OCI-LY3 (cell line): Measurements from ENCODE around the gene MS4A6A.

Experiments used
- H2AFZ ChIP-seq: fragments of 200-600, 300-600 bp; shearing (Covaris generic); 2 replicates; pipeline ENCODE4 v1.6.0; 2014; ENCODE audit warnings: antibody characterized with exemption, low read depth, low read length
- H3K27ac ChIP-seq: fragments of 200-600, 300-600 bp; sonication (generic); 2 replicates; pipeline ENCODE4 v1.5.1; 2014; ENCODE audit warnings: mild to moderate bottlenecking, low read length, moderate library complexity, mixed read lengths
- H3K27me3 ChIP-seq: fragments of 200-600, 300-600 bp; sonication (generic); 2 replicates; pipeline ENCODE4 v1.6.1; 2014; ENCODE audit warnings: low read depth, low read length, mixed read lengths
- H3K36me3 ChIP-seq: fragments of 200-600, 300-600 bp; sonication (generic); replicated peaks from 2 replicates; pipeline ENCODE3; 2014; ENCODE audit warnings: low read depth, low read length, mixed read lengths
- H3K4me1 ChIP-seq: fragments of 300-600, 200-600 bp; sonication (generic); 2 replicates; pipeline ENCODE4 v1.6.1; 2014; ENCODE audit warnings: low read length, mixed read lengths
- H3K4me2 ChIP-seq: fragments of 200-600, 300-600 bp; sonication (generic); 2 replicates; pipeline ENCODE4 v1.6.1; 2014; ENCODE audit warnings: low read length, mixed read lengths
- H3K4me3 ChIP-seq: fragments of 300-600, 200-600 bp; sonication (generic); 2 replicates; pipeline ENCODE4 v1.5.1; 2014; ENCODE audit warnings: antibody characterized with exemption, mild to moderate bottlenecking, low read length, moderate library complexity
- H3K79me2 ChIP-seq: fragments of 300-600, 200-600 bp; shearing (Covaris generic); 2 replicates; pipeline ENCODE4 v1.6.1; 2014; ENCODE audit warnings: mild to moderate bottlenecking, low read length, mixed read lengths
- H3K9ac ChIP-seq: fragments of 300-600, 200-600 bp; shearing (Covaris generic); 2 replicates; pipeline ENCODE4 v1.6.0; 2014; ENCODE audit warnings: mild to moderate bottlenecking, low read length, moderate library complexity
- H3K9me3 ChIP-seq: fragments of 200-600, 300-600 bp; shearing (Covaris generic); 2 replicates; pipeline ENCODE4 v1.6.1; 2014; ENCODE audit warnings: low read length, mixed read lengths; ENCODE audit not compliant: insufficient read depth
- H4K20me1 ChIP-seq: fragments of 200-600, 300-600 bp; sonication (generic); 2 replicates; pipeline ENCODE4 v1.6.1; 2016; ENCODE audit warnings: low read length, mixed read lengths; ENCODE audit not compliant: insufficient read depth
- CTCF ChIP-seq: fragments of 200-600, 300-600 bp; sonication (generic); IDR thresholded peaks from 2 replicates; pipeline ENCODE4 v1.5.1; 2014; ENCODE audit warnings: antibody characterized with exemption, low read length, low read depth
- EZH2phosphoT487 ChIP-seq: fragments of 200-600 bp; shearing (Covaris generic); IDR thresholded peaks from 2 replicates; pipeline ENCODE4 v1.6.1; 2018; ENCODE audit warnings: antibody characterized with exemption, mixed run types, low read depth

Gene MS4A6A

GRCh38 chr11:60221181-60221580 is 38.3 kb upstream of the MS4A6A start:
- H3K27me3 ChIP-seq: no peaks in the 10 kb centered on the region
- no peaks in the 10 kb centered on the region for H3K9me3 ChIP-seq
- H3K79me2 ChIP-seq: no peaks in the 10 kb centered on the region
- H4K20me1 ChIP-seq: no peaks in the 10 kb centered on the region
- H3K4me1 ChIP-seq: peaks cover 12% of the 10 kb centered on the region
- H2AFZ ChIP-seq: no peak overlapping the region
- H3K27ac ChIP-seq: no peak overlapping the region
- no peak overlapping the region for H3K4me2 ChIP-seq
- H3K9ac ChIP-seq: no peak overlapping the region
- no peak for TF ChIP-seq CTCF
- no peak for TF ChIP-seq EZH2phosphoT487
- no peaks in the 10 kb centered on the region for H3K36me3 ChIP-seq
- H3K4me3 ChIP-seq: no peak overlapping the region

GRCh38 chr11:60214386-60214785 is 31.5 kb upstream of the MS4A6A start:
- H2AFZ ChIP-seq: no peak overlapping the region
- no peaks in the 10 kb centered on the region for H3K27me3 ChIP-seq
- no peak overlapping the region for H3K27ac ChIP-seq
- no peak overlapping the region for H3K4me2 ChIP-seq
- H4K20me1 ChIP-seq: no peaks in the 10 kb centered on the region
- H3K4me3 ChIP-seq: no peak overlapping the region
- H3K9ac ChIP-seq: no peak overlapping the region
- no peaks in the 10 kb centered on the region for H3K9me3 ChIP-seq
- no peaks in the 10 kb centered on the region for H3K4me1 ChIP-seq
- no peaks in the 10 kb centered on the region for H3K36me3 ChIP-seq
- H3K79me2 ChIP-seq: no peaks in the 10 kb centered on the region
- TF ChIP-seq EZH2phosphoT487 (no peak), CTCF (no peak)

GRCh38 chr11:60211206-60211605 is 28.3 kb upstream of the MS4A6A start:
- H3K36me3 ChIP-seq: peaks cover 6% of the 10 kb centered on the region
- no peak for TF ChIP-seq CTCF
- no peak for TF ChIP-seq EZH2phosphoT487
- peaks cover 6% of the 10 kb centered on the region for H3K4me1 ChIP-seq
- no peak overlapping the region for H2AFZ ChIP-seq
- H3K4me3 ChIP-seq: no peak overlapping the region
- no peaks in the 10 kb centered on the region for H3K27me3 ChIP-seq
- H3K9ac ChIP-seq: no peak overlapping the region
- H3K9me3 ChIP-seq: no peaks in the 10 kb centered on the region
- no peak overlapping the region for H3K27ac ChIP-seq
- H3K79me2 ChIP-seq: no peaks in the 10 kb centered on the region
- no peak overlapping the region for H3K4me2 ChIP-seq
- no peaks in the 10 kb centered on the region for H4K20me1 ChIP-seq

- peaks cover 7% of the 10 kb centered on the region for H3K9me3 ChIP-seq
- no peak overlapping the region for H2AFZ ChIP-seq
- no peak overlapping the region for H3K27ac ChIP-seq
- no peak overlapping the region for H3K4me2 ChIP-seq
- H3K27me3 ChIP-seq: no peaks in the 10 kb centered on the region
- no peaks in the 10 kb centered on the region for H3K79me2 ChIP-seq
- H3K36me3 ChIP-seq: peaks cover 13% of the 10 kb centered on the region
- peaks cover 16% of the 10 kb centered on the region for H3K4me1 ChIP-seq
- no peak for TF ChIP-seq EZH2phosphoT487
- H4K20me1 ChIP-seq: no peaks in the 10 kb centered on the region
- H3K4me3 ChIP-seq: no peak overlapping the region
- H3K9ac ChIP-seq: no peak overlapping the region
These were observed 27.1 kb upstream of the MS4A6A start for GRCh38 chr11:60209977-60210376.

GRCh38 chr11:60208951-60209350 is 26.1 kb upstream of the MS4A6A start:
- H3K4me3 ChIP-seq: no peak overlapping the region
- no peaks in the 10 kb centered on the region for H3K79me2 ChIP-seq
- no peak for TF ChIP-seq EZH2phosphoT487
- TF ChIP-seq CTCF: no peak
- H3K9ac ChIP-seq: no peak overlapping the region
- H3K4me2 ChIP-seq: no peak overlapping the region
- H4K20me1 ChIP-seq: no peaks in the 10 kb centered on the region
- no peak overlapping the region for H3K27ac ChIP-seq
- peaks cover under 1% of the 10 kb centered on the region; the same call in 1 of the 2 replicates for H3K27me3 ChIP-seq
- no peak overlapping the region for H2AFZ ChIP-seq
- peaks cover 26% of the 10 kb centered on the region for H3K4me1 ChIP-seq
- peaks cover 15% of the 10 kb centered on the region for H3K9me3 ChIP-seq
- peaks cover 20% of the 10 kb centered on the region for H3K36me3 ChIP-seq
